SH-SY5Y (cell line): ENCODE data around the gene FCHSD1.

ENCODE experiments used
- GATA2 ChIP-seq: IDR thresholded peaks from 2 replicates; pipeline ENCODE4 v1.6.1; 2011; ENCODE audit warnings: mild to moderate bottlenecking, low read depth, low read length
- GATA3 ChIP-seq: IDR thresholded peaks from 2 replicates; pipeline ENCODE4 v1.6.1; 2011; ENCODE audit warnings: low read depth, mild to moderate bottlenecking, low read length, moderate library complexity

- TF ChIP-seq GATA2: no peak
- TF ChIP-seq GATA3: no peak
Observed at GRCh38 chr5:141683596-141684141, 32.5 kb upstream of the FCHSD1 start.
